ENCODE measurements around the gene ALDOA. TPM values are rescaled to one million over a fixed set of nuclear protein-coding genes. Genes with fewer than 3 reads are reported as not detected.
A peak's percentile ranks its signal among the peaks of the same experiment; 100 is the strongest.
"Not testable (repeated sequence)": the region's sequence is repeated elsewhere in the genome, so short reads cannot be mapped to it uniquely, and the experiment has no call there.

Gene ALDOA
- total RNA-seq: 1,000 to 10,000 TPM; 1,235 to 2,016 (median 1,778) TPM
- long read RNA-seq, donor 1, transcript ALDOA-206 (9 exons, 1,550 nt): minor isoform, 52 of 2,009 reads
- long read RNA-seq, donor 1, transcript ALDOA-209 (9 exons, 1,579 nt): major isoform, 1,869 of 2,009 reads
- long read RNA-seq, donor 1, transcript ALDOA-219 (8 exons, 1,499 nt): minor isoform, 8 of 2,009 reads
- long read RNA-seq, donor 1, partial matches to known transcripts: 55 of 2,009 reads
- long read RNA-seq, donor 1, other reads (novel, unspliced or antisense): 22 of 2,009 reads
- long read RNA-seq, donor 2, transcript ALDOA-210 (10 exons, 1,672 nt): minor isoform, 27 of 2,691 reads
- long read RNA-seq, donor 2, transcript ALDOA-219 (8 exons, 1,499 nt): minor isoform, 8 of 2,691 reads
- long read RNA-seq, donor 2, transcript ALDOA-206 (9 exons, 1,550 nt): minor isoform, 34 of 2,691 reads
- long read RNA-seq, donor 2, transcript ALDOA-209 (9 exons, 1,579 nt): major isoform, 2,592 of 2,691 reads
- long read RNA-seq, donor 2, partial matches to known transcripts: 10 of 2,691 reads
- long read RNA-seq, donor 2, other reads (novel, unspliced or antisense): 15 of 2,691 reads

DNA sequence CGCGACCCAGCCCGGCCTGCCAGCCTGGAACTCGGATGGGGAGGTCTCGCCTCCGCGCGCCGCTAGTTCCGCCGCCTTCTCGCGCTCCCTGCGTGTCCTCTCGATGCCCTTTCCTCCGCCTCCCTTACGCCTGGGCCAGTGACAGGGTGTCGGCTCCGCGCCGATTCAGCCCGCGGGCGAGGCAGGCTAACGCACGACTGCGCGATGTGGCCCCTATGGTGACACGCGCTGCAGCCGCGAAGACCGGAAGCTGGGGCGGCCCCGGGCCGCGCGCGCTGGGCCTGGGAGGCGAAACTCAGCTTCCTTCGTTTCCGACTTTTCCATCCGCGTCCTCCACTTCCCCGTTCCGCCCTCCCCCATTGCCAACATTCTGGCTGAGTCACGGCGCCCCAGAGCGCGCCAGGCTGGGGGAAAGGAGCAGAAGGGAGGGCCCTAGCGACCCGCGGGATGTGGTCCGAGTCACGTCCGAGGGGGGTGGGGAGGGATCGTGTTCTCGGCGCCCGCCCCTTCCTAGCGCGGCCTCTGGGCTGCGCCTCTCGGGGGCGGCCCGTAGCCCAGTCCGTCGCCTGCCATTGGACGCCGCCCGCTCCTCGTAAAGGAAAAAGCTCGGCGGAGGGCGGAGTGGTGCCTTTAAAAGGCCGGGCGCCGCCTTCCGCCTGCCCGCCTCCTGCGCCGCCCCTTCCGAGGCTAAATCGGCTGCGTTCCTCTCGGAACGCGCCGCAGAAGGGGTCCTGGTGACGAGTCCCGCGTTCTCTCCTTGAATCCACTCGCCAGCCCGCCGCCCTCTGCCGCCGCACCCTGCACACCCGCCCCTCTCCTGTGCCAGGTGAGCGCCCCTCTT lies at the start of gene ALDOA:
TSS of gene ALDOA (plus strand) at position 659 of the 841 bp plus-strand sequence. CDS start 1,138 bp downstream, outside the sequence.
- H3K9me3 ChIP-seq: no peaks in the 10 kb centered on the region
- H3K36me3 ChIP-seq (ENCODE audit: low read depth): peaks cover 15% of the 10 kb centered on the region
- H3K4me3 ChIP-seq: peak within 1 kb of the TSS; percentile 96
- intact Hi-C loops (cut with DNase I, micrococcal nuclease): no loop called here
- DNase-seq (peak; percentile 98 to 99 (median 98)), ATAC-seq (peak; percentile 88)
- TF ChIP-seq, protein P1, sequence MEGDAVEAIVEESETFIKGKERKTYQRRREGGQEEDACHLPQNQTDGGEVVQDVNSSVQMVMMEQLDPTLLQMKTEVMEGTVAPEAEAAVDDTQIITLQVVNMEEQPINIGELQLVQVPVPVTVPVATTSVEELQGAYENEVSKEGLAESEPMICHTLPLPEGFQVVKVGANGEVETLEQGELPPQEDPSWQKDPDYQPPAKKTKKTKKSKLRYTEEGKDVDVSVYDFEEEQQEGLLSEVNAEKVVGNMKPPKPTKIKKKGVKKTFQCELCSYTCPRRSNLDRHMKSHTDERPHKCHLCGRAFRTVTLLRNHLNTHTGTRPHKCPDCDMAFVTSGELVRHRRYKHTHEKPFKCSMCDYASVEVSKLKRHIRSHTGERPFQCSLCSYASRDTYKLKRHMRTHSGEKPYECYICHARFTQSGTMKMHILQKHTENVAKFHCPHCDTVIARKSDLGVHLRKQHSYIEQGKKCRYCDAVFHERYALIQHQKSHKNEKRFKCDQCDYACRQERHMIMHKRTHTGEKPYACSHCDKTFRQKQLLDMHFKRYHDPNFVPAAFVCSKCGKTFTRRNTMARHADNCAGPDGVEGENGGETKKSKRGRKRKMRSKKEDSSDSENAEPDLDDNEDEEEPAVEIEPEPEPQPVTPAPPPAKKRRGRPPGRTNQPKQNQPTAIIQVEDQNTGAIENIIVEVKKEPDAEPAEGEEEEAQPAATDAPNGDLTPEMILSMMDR (IDR thresholded peaks at IDR 0.05): peak; percentile 5
- peaks cover 44% of the 10 kb centered on the region for H3K4me1 ChIP-seq (ENCODE audit: low read depth)

DNA sequence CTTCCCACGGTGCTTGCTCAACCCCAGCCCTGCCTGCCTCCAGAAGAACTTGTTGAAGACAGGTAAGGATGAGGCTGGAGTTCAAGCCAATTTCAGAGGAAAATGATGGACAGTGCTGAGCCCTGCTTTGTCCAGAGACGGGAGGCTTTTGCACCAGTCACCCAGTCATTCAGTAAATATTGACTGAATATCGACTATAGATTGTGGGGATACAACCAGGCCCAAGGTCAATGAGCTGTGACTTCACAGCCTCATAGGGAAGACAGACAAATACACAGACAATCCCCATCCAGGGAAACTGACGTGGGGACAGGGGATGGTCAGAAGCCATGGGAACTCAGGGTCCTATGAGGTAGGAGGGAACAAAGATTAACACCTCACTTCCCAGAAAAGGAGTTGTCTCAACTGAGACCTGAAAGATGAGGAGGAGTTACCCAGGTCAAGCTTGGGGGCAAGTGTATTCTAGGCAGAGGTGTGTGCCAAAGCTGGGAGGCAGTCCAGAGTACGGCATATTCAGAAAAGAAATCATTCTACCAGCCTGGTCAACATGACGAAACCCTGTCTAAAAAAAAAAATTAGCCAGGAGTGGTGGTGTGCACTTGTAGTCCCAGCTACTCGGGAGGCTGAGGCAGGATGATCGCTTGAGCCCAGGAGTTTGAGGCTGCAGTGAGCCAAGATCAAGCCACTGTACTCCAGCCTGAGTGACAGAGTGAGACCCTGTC lies 48.8 kb upstream of the ALDOA start:
- TF ChIP-seq, protein P1 (IDR thresholded peaks at IDR 0.05): no peak
- Histone ChIP-seq H3K4me3 (no peak overlapping the region), H3K9me3 (no peaks in the 10 kb centered on the region), H3K36me3 (ENCODE audit: low read depth) (no peaks in the 10 kb centered on the region), H3K4me1 (ENCODE audit: low read depth) (peaks cover 5% of the 10 kb centered on the region)
- ATAC-seq (no peak), DNase-seq (no peak)
- intact Hi-C loops (cut with DNase I, micrococcal nuclease): no loop called here

DNA sequence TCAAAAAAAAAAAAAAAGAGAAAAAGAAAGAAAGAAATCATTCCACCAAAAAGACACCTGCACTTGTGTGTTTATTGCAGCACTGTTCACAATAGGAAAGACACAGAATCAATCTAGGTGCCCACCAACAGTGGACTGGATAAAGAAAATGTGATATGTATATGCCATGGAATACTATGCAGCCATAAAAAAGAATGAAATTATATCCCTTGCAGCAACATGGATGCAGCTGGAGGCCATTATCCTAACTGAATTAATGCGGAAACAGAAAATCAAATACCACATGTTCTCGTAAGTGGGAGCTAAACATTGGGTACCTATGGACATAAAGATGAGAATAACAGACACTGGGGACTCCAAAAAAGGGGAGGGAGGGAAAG lies 48.3 kb upstream of the ALDOA start:
- intact Hi-C loops (cut with DNase I, micrococcal nuclease): no loop called here
- DNase-seq: no peak
- Histone ChIP-seq H3K9me3 (no peaks in the 10 kb centered on the region), H3K4me1 (ENCODE audit: low read depth) (peaks cover 4% of the 10 kb centered on the region), H3K4me3 (no peak overlapping the region), H3K36me3 (ENCODE audit: low read depth) (no peaks in the 10 kb centered on the region)
- TF ChIP-seq, protein P1 (IDR thresholded peaks at IDR 0.05): no peak
- ATAC-seq: no peak

DNA sequence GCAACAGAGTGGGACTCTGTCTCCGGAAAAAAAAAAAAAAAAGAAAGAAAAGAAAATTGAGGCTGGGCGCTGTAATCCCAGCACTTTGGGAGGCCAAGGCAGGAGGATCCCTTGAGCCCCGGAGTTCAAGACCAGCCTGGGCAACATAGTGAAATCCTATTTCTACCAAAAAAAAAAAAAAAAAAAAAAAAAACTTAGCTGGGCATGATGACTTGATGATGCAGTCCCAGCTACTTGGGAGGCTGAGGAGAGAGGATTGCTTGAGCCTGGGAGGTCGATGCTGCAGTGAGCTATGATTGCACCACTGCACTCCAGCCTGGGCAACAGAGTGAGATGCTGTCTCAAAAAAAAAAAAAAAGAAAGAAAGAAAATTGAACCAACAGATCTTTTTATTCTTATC lies 47.6 kb upstream of the ALDOA start:
- H3K36me3 ChIP-seq (ENCODE audit: low read depth); H3K9me3 ChIP-seq; intact Hi-C loops (cut with DNase I, micrococcal nuclease); ATAC-seq; H3K4me3 ChIP-seq; H3K4me1 ChIP-seq (ENCODE audit: low read depth); DNase-seq: not testable (repeated sequence)

DNA sequence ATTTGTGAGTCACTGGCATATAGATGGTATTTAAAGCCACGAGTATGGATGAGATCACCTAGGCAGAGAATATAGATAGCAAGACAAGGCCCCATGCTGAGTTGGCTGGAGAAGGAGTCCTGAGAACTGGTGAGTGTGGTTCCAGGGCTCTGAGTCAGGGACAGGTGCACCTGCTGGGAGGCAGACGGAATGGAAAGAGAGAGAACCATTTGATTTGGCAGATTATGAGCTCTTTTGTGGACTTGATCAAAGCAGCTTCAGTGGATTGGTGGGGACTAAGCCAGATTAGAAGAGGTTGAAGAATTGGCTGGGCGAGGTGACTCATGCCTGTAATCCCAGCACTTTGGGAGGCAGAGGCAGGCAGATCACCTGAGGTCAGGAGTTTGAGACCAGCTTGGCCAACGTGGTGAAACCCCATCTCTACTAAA lies 46.8 kb upstream of the ALDOA start:
- TF ChIP-seq, protein P1 (IDR thresholded peaks at IDR 0.05): no peak
- intact Hi-C loops (cut with DNase I, micrococcal nuclease): no loop called here
- no peak for ATAC-seq
- Histone ChIP-seq H3K9me3 (no peaks in the 10 kb centered on the region), H3K36me3 (ENCODE audit: low read depth) (no peaks in the 10 kb centered on the region), H3K4me1 (ENCODE audit: low read depth) (peaks cover 4% of the 10 kb centered on the region), H3K4me3 (no peak overlapping the region)
- no peak for DNase-seq

Data from mucosa of descending colon (tissue), 3 donors.